Heart right ventricle (tissue), 16 donors: ENCODE data around the gene NFYA. TPM values are rescaled to one million over a fixed set of nuclear protein-coding genes. Genes with fewer than 3 reads are reported as not detected.

Source experiments
- ATAC-seq, 8 donors: fragments of 200-7000 bp; cut with Tn5 transposase; one replicate each; pipeline ENCODE4 v1.9.1; 2020; ENCODE audit warnings: mild to moderate bottlenecking in 8 of 8, moderate library complexity in 8 of 8, moderate number of reproducible peaks in 1 of 8
- DNase-seq, 2 donors: peaks; one replicate each; pipeline ENCODE4 v3.0.0-alpha.2; 2020
- H3K27ac ChIP-seq, 10 donors: fragments of 200-600 bp; sonication (generic) in 2 of 10; one replicate each; pipeline versions ENCODE4 v1.5.0 to v1.8.0; 2020 to 2022; ENCODE audit warnings: mild to moderate bottlenecking in 3 of 10
- H3K27me3 ChIP-seq, 7 donors: fragments of 200-600 bp; one replicate each; pipeline ENCODE4 v1.8.0; 2021 to 2022; ENCODE audit warnings: mild to moderate bottlenecking in 2 of 7
- H3K36me3 ChIP-seq, 9 donors: fragments of 200-600 bp; sonication (generic) in 1 of 9; one replicate each; pipeline versions ENCODE4 v1.5.0 to v1.8.0; 2020 to 2022; ENCODE audit warnings: mild to moderate bottlenecking in 2 of 9
- H3K4me1 ChIP-seq, 9 donors: fragments of 200-600 bp; sonication (generic) in 1 of 9; one replicate each; pipeline versions ENCODE4 v1.5.0 to v1.8.0; 2020 to 2022; ENCODE audit warnings: mild to moderate bottlenecking in 4 of 9
- H3K4me3 ChIP-seq, 10 donors: fragments of 200-600 bp; sonication (generic) in 2 of 10; one replicate each; pipeline versions ENCODE4 v1.5.0 to v1.8.0; 2020 to 2022; ENCODE audit warnings: mild to moderate bottlenecking in 7 of 10, moderate library complexity in 2 of 10
- H3K9me3 ChIP-seq, 11 donors: fragments of 200-600 bp in 10 of 11; sonication (generic) in 2 of 11; one replicate each; pipeline versions ENCODE4 v1.5.0 to v1.8.0; 2013 to 2022; ENCODE audit warnings: mild to moderate bottlenecking in 2 of 11, control low read depth in 1 of 11, moderate library complexity in 1 of 11
- WGBS, 2 donors: extraction: QIAGEN DNeasy Blood & Tissue Kit; methylation state at CpG; one replicate each; pipeline ENCODE4 v1.1.7; 2013; ENCODE audit warnings: inconsistent platforms in 1 of 2; 5-methylcytosine and 5-hydroxymethylcytosine counted together
- intact Hi-C, 10 donors: fragments of 100-400 bp; cut with DNase I; formaldehyde crosslinking; loops; one replicate each; pipeline versions ENCODE4 v1.11.1 to v1.14.2; 2022
- polyA plus RNA-seq, 2 donors: library from polyadenylated mRNA; stranded (reverse); fragments of 200-250 nt; gene quantifications; one replicate each; pipeline ENCODE4 v1.2.3, GENCODE V29; 2013
- total RNA-seq, 10 donors: library from RNA; stranded (reverse); fragmentation: NEBNext Ultra II Directional in 3 of 10; extraction: Animal tissue kit (Norgen Biotek cat#: 25700) in 3 of 10; gene quantifications; one replicate each; pipeline versions ENCODE4 v1.2.1 to v1.2.4, GENCODE V29; 2021 to 2023
- TF ChIP-seq, protein P1 (sequence below), 9 donors: fragments of 200-600 bp; sonication (generic) in 2 of 9; IDR thresholded peaks; one replicate each; pipeline versions ENCODE4 v1.5.0 to v1.8.0; 2021 to 2022; ENCODE audit warnings: antibody characterized with exemption in 9 of 9, mild to moderate bottlenecking in 5 of 9, moderate library complexity in 1 of 9
- donor health status: Arrhythmogenic right ventricular cardiomyopathy.
- donor health status: ischemic (EF 13 %, LVEDD 7.1; RV severe dilation, severe dysfunction).
- donor health status: healthy with polysubstance abuse.
- donor health status: DM: no; HTN: yes; CAD: no.
- donor health status: DM: no; HTN: no; CAD: no.
- donor health status: ischemic (EF 25% LVEDD 6.9; RV normal size, moderate dysfunction).
- donor health status: ischemic (EF 25% LVEDD 5.7; RV mildly dilated, moderate dysfunction).
- donor health status: healthy.
- donor health status: DM: yes; HTN: yes; CAD: no.
- donor health status: Ischemic cardiomyopathy.
- donor health status: ischemic (EF 35%, LVEDD 5.7; RV mildly dilated, moderate dysfunction).
- donor health status: nonischemic (EF 11% LVEDD 7.7; RV severe dilation, severe dysfunction).
- donor health status: DM: yes; HTN: yes; CAD: no.
- donor health status: PGD.
- donor health status: ischemic (EF 29% LVEDD 5.4; RV normal size, mild dysfunction).
- donor health status: nonischemic (EF 23%, LVEDD 6.1; RV moderate dilation, normal function).

Gene NFYA
- total and polyA plus RNA-seq, 12 donors, result 4.2 to 12.0 (median 10.3) TPM

DNA sequence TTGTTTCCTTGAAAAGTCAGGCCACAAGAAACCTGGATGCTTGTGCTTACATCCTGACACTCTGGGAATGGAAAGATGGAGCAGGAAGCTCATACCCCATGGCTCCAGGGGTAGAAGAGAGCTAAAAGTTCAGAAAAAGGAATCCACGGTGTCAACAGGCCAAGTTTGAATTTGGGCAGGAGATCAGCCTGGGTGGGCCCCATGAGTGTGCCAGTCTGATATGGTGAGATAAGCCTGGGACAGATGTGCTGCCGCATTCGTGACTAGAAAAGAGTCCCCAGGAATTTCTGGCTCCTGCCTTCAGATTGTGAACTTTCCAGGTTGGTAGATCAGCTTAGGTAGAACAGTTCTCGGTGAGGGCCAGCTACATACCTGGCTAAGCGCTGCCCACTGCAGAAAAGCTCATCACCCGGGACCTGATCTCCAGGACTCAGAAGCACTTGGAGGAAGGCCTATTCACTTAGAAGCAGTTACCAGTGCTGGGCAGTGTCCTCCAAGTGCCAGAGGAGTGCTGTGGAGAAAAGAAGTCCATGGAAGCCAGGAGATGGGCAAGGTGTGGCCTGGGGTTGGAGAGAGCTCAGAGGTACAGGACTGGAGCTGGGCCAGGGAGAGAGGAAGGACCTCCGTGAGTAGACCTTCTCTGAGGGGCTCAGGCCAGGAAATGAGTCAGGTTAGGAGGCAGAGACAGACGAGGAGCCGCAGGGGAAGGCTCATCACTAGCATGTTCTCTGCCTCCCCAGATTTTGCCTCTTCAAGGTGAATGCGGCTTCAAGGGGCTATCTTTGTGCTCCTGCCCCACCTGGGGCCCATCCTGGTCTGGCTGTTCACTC, 30.3 kb upstream of the NFYA start, which contains the start of gene TSPO2:
TSS of gene TSPO2 (plus strand) at position 242 of the 830 bp plus-strand sequence. CDS start at position 761, 519 bp downstream.
- no peak within 1 kb of the TSS for H3K4me3 ChIP-seq
- H3K9me3 ChIP-seq, result no peaks in the 10 kb centered on the region
- H3K27me3 ChIP-seq, result no peaks in the 10 kb centered on the region
- ATAC-seq, result no peak
- no peaks in the 10 kb centered on the region for H3K4me1 ChIP-seq
- WGBS, 2 donors, result 71 to 82% methylated on average over 10 of the region's 10 CpGs
- intact Hi-C loops, result no loop called here
- no peaks in the 10 kb centered on the region for H3K36me3 ChIP-seq
- DNase-seq, result no peak
- TF ChIP-seq, protein P1, sequence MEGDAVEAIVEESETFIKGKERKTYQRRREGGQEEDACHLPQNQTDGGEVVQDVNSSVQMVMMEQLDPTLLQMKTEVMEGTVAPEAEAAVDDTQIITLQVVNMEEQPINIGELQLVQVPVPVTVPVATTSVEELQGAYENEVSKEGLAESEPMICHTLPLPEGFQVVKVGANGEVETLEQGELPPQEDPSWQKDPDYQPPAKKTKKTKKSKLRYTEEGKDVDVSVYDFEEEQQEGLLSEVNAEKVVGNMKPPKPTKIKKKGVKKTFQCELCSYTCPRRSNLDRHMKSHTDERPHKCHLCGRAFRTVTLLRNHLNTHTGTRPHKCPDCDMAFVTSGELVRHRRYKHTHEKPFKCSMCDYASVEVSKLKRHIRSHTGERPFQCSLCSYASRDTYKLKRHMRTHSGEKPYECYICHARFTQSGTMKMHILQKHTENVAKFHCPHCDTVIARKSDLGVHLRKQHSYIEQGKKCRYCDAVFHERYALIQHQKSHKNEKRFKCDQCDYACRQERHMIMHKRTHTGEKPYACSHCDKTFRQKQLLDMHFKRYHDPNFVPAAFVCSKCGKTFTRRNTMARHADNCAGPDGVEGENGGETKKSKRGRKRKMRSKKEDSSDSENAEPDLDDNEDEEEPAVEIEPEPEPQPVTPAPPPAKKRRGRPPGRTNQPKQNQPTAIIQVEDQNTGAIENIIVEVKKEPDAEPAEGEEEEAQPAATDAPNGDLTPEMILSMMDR (IDR thresholded peaks at IDR 0.05), result no peak
- no peak within 1 kb of the TSS for H3K27ac ChIP-seq

GRCh38 chr6:41043151-41043550, 29.6 kb upstream of the NFYA start:
- Histone ChIP-seq H3K36me3 (no peaks in the 10 kb centered on the region), H3K4me3 (no peak overlapping the region), H3K27ac (no peak overlapping the region), H3K27me3 (no peaks in the 10 kb centered on the region), H3K9me3 (no peaks in the 10 kb centered on the region), H3K4me1 (no peaks in the 10 kb centered on the region)
- 92 to 95% methylated on average over 3 of the region's 3 CpGs for WGBS, 2 donors
- DNase-seq (no peak), ATAC-seq (no peak)
- TF ChIP-seq, protein P1 (IDR thresholded peaks at IDR 0.05), result no peak
- intact Hi-C loops, result no loop called here

- Histone ChIP-seq H3K4me3 (no peak overlapping the region), H3K4me1 (peaks cover 0 to 23% (median 13%) of the 10 kb centered on the region in 9 donors), H3K27me3 (no peaks in the 10 kb centered on the region), H3K36me3 (no peaks in the 10 kb centered on the region), H3K9me3 (no peaks in the 10 kb centered on the region), H3K27ac (no peak overlapping the region)
- intact Hi-C loops, result no loop called here
- ATAC-seq (no peak), DNase-seq (no peak)
- WGBS, 2 donors, result 66 to 71% methylated on average over 5 of the region's 5 CpGs
- TF ChIP-seq, protein P1 (IDR thresholded peaks at IDR 0.05), result no peak
Measured at GRCh38 chr6:41045664-41046063, 27.1 kb upstream of the NFYA start.

DNA sequence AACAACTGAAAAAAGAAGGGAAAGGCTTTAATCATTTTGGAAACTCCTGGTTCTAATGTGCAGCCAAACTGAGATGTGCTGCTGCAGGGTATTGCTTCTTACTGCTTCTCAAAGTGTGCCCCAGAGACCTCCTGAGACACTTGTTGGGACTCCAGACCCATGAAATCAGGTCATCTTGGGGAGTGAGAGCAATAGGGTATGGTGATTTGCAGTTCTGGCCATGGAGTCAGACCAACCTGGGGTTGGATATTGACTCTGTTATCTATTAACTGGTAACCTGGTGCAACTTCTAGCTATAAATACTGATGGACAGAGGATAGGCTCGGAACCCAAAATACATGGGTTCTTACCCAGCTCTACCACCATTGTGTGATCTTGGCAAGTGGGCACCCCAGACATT, 26.7 kb upstream of the NFYA start:
- no peaks in the 10 kb centered on the region for H3K36me3 ChIP-seq
- H3K27ac ChIP-seq, result no peak overlapping the region
- intact Hi-C loops, result no loop called here
- no peaks in the 10 kb centered on the region for H3K27me3 ChIP-seq
- TF ChIP-seq, protein P1 (IDR thresholded peaks at IDR 0.05), result no peak
- no peaks in the 10 kb centered on the region for H3K9me3 ChIP-seq
- H3K4me3 ChIP-seq, result no peak overlapping the region
- H3K4me1 ChIP-seq, result peaks cover 0 to 27% (median 13%) of the 10 kb centered on the region in 9 donors
- 100% methylated on average over 1 of the region's 1 CpG for WGBS, 2 donors
- DNase-seq (no peak), ATAC-seq (no peak)
